H1 (cell line): ENCODE measurements around the gene MRPS14. TPM values are rescaled to one million over a fixed set of nuclear protein-coding genes. Genes with fewer than 3 reads are reported as not detected.

Source experiments
- CTCF ChIA-PET: fragments of 300-600 bp; sonication (Branson Sonifier 250); formaldehyde crosslinking; loops from one replicate; lab custom pipeline; 2021; ENCODE audit not compliant: partially characterized antibody; lab: Charles Lee
- POLR2A ChIA-PET: fragments of 300-600 bp; sonication (Branson Sonifier 250); formaldehyde crosslinking; loops from one replicate; lab custom pipeline; 2021; ENCODE audit warnings: inconsistent platforms; ENCODE audit not compliant: partially characterized antibody; lab: Charles Lee
- DNase-seq, 2 experiments: peaks; one replicate each; pipeline versions ENCODE4 v3.0.0 to v3.0.0-alpha.2; 2010 to 2022; ENCODE audit warnings: low spot score in 2 of 2, low read depth in 1 of 2, mixed read lengths in 1 of 2
- FAIRE-seq: peaks from 2 replicates; lab custom pipeline; 2011; peaks lifted over from hg19 to GRCh38; lab: Jason Lieb, UNC
- H2AFZ ChIP-seq: 2 replicates; pipeline ENCODE4 v1.8.1; 2012; ENCODE audit warnings: low read length, inconsistent platforms
- H2AK5ac ChIP-seq: 2 replicates; pipeline ENCODE4 v1.6.1; 2013; ENCODE audit warnings: low read depth, low read length
- H2BK120ac ChIP-seq: replicated peaks from 2 replicates; pipeline ENCODE3; 2013; ENCODE audit warnings: low read depth, low read length, inconsistent platforms
- H2BK12ac ChIP-seq: 2 replicates; pipeline ENCODE4 v1.6.1; 2013; ENCODE audit warnings: low read depth, low read length
- H2BK15ac ChIP-seq: 2 replicates; pipeline ENCODE4 v1.6.1; 2013; ENCODE audit warnings: low read length
- H2BK20ac ChIP-seq: 2 replicates; pipeline ENCODE4 v1.6.1; 2013; ENCODE audit warnings: low read length
- H2BK5ac ChIP-seq: 2 replicates; pipeline ENCODE4 v1.6.1; 2013; ENCODE audit warnings: low read depth, low read length
- H3K14ac ChIP-seq: 2 replicates; pipeline ENCODE4 v1.6.1; 2013; ENCODE audit warnings: inconsistent platforms; ENCODE audit not compliant: insufficient read length
- H3K18ac ChIP-seq: 2 replicates; pipeline ENCODE4 v1.6.1; 2013; ENCODE audit warnings: low read length; ENCODE audit errors: extremely low read depth
- H3K23ac ChIP-seq: 2 replicates; pipeline ENCODE4 v1.6.1; 2013; ENCODE audit warnings: inconsistent platforms; ENCODE audit not compliant: insufficient read length
- H3K23me2 ChIP-seq: 2 replicates; pipeline ENCODE4 v1.6.1; 2013; ENCODE audit warnings: low read depth, low read length
- H3K27ac ChIP-seq: 2 replicates; pipeline ENCODE4 v1.6.1; 2011; ENCODE audit warnings: low read depth, low read length, inconsistent platforms
- H3K27me3 ChIP-seq, 4 experiments: replicated peaks in 1 of 4; 1 replicate in 1 of 4; 2 replicates in 3 of 4; pipeline versions ENCODE4 v1.6.1 to v1.8.1; 2011 to 2013; ENCODE audit warnings: low read length in 3 of 4, mild to moderate bottlenecking in 3 of 4, inconsistent platforms in 2 of 4, mixed read lengths in 2 of 4, moderate library complexity in 1 of 4; ENCODE audit not compliant: control insufficient read depth in 3 of 4, insufficient read depth in 3 of 4; ENCODE audit errors: extremely low read depth in 1 of 4
- H3K36me3 ChIP-seq, 4 experiments: 2 replicates each; pipeline versions ENCODE4 v1.6.1 to v1.8.1; 2011 to 2013; ENCODE audit warnings: mild to moderate bottlenecking in 4 of 4, low read length in 3 of 4, moderate library complexity in 2 of 4, control low read depth in 1 of 4, inconsistent platforms in 1 of 4; ENCODE audit not compliant: insufficient read depth in 4 of 4, control insufficient read depth in 2 of 4
- H3K4ac ChIP-seq: replicated peaks from 2 replicates; pipeline ENCODE3; 2013; ENCODE audit warnings: low read length, low read depth, mixed read lengths, inconsistent platforms; ENCODE audit not compliant: insufficient read length
- H3K4me1 ChIP-seq, 4 experiments: replicated peaks in 1 of 4; 1 replicate in 1 of 4; 2 replicates in 3 of 4; pipeline versions ENCODE4 v1.6.1 to v1.8.1; 2011 to 2013; ENCODE audit warnings: low read length in 3 of 4, inconsistent platforms in 2 of 4, mixed read lengths in 1 of 4; ENCODE audit not compliant: insufficient read depth in 4 of 4, control insufficient read depth in 3 of 4
- H3K4me2 ChIP-seq, 2 experiments: 2 replicates each; pipeline versions ENCODE4 v1.6.1 to v1.8.1; 2011 to 2013; ENCODE audit warnings: low read depth in 2 of 2, low read length in 2 of 2, control low read depth in 1 of 2, inconsistent platforms in 1 of 2, mild to moderate bottlenecking in 1 of 2; ENCODE audit not compliant: insufficient read depth in 1 of 2
- H3K4me3 ChIP-seq, 4 experiments: fragments of 200-600, 300-600 bp in 1 of 4; sonication (generic), shearing (Covaris generic), sonication (Bioruptor Twin) in 1 of 4; 2 replicates each; pipeline versions ENCODE4 v1.5.1 to v1.8.1; 2011 to 2016; ENCODE audit warnings: low read length in 4 of 4, low read depth in 3 of 4, control low read depth in 2 of 4, inconsistent platforms in 2 of 4, mild to moderate bottlenecking in 2 of 4, mixed read lengths in 1 of 4, moderate library complexity in 1 of 4; ENCODE audit not compliant: insufficient read depth in 2 of 4; ENCODE audit errors: extremely low read depth in 1 of 4
- H3K56ac ChIP-seq: replicated peaks from 2 replicates; pipeline ENCODE3; 2013; ENCODE audit warnings: low read depth, mild to moderate bottlenecking, mixed read lengths, low read length, inconsistent platforms; ENCODE audit not compliant: insufficient read length
- H3K79me1 ChIP-seq: 2 replicates; pipeline ENCODE4 v1.6.1; 2013; ENCODE audit warnings: low read depth, low read length, control low read depth
- H3K79me2 ChIP-seq, 2 experiments: 2 replicates each; pipeline versions ENCODE4 v1.6.1 to v1.8.1; 2012 to 2013; ENCODE audit warnings: low read length in 2 of 2, mild to moderate bottlenecking in 2 of 2, inconsistent platforms in 1 of 2; ENCODE audit not compliant: insufficient read depth in 2 of 2, control insufficient read depth in 1 of 2
- H3K9ac ChIP-seq, 4 experiments: replicated peaks in 1 of 4; 1 replicate in 1 of 4; 2 replicates in 3 of 4; pipeline versions ENCODE4 v1.6.1 to v1.8.1; 2011 to 2013; ENCODE audit warnings: low read depth in 3 of 4, low read length in 3 of 4, control low read depth in 2 of 4, mild to moderate bottlenecking in 2 of 4, moderate library complexity in 2 of 4, inconsistent platforms in 1 of 4; ENCODE audit errors: extremely low read depth in 1 of 4
- H3K9me3 ChIP-seq, 2 experiments: 2 replicates each; pipeline versions ENCODE4 v1.6.1 to v1.8.1; 2012 to 2013; ENCODE audit warnings: mild to moderate bottlenecking in 2 of 2, moderate library complexity in 2 of 2, control low read depth in 1 of 2, inconsistent platforms in 1 of 2, low read depth in 1 of 2, low read length in 1 of 2, mixed read lengths in 1 of 2; ENCODE audit not compliant: insufficient read depth in 2 of 2
- H4K20me1 ChIP-seq, 2 experiments: replicated peaks in 1 of 2; 2 replicates each; pipeline versions ENCODE3 to v1.8.1; 2011 to 2013; ENCODE audit warnings: inconsistent platforms in 2 of 2, low read length in 2 of 2, mild to moderate bottlenecking in 1 of 2; ENCODE audit not compliant: insufficient read depth in 2 of 2, control insufficient read depth in 1 of 2
- H4K5ac ChIP-seq: 2 replicates; pipeline ENCODE4 v1.6.1; 2013; ENCODE audit warnings: low read length, low read depth, mixed read lengths, inconsistent platforms; ENCODE audit not compliant: insufficient read length
- H4K8ac ChIP-seq: 2 replicates; pipeline ENCODE4 v1.8.0; 2013; ENCODE audit warnings: mild to moderate bottlenecking, moderate library complexity, low read length, inconsistent platforms; ENCODE audit not compliant: insufficient read depth; ENCODE audit errors: extremely low read depth
- H4K91ac ChIP-seq: replicated peaks from 2 replicates; pipeline ENCODE3; 2013; ENCODE audit warnings: low read length, mixed read lengths, inconsistent platforms; ENCODE audit not compliant: insufficient read length
- WGBS, 2 experiments: shearing (Covaris generic) in 1 of 2; methylation state at CpG; one replicate each; pipeline versions ENCODE4 v1.1.6 to v1.1.7; 2013 to 2015; ENCODE audit warnings: low lambda C conversion rate in 2 of 2, mixed read lengths in 2 of 2, inconsistent platforms in 1 of 2, low coverage in 1 of 2, missing lambda C conversion rate in 1 of 2; ENCODE audit not compliant: insufficient replicate concordance in 2 of 2, insufficient coverage in 1 of 2, insufficient read length in 1 of 2; ENCODE audit errors: extremely low coverage in 1 of 2, missing lambda C conversion rate in 1 of 2; 5-methylcytosine and 5-hydroxymethylcytosine counted together
- polyA plus RNA-seq, 7 experiments: library from polyadenylated mRNA; depleted of rRNA in 3 of 7; stranded (reverse) in 5 of 7; unstranded in 2 of 7; fragments of >200 nt in 5 of 7; fragments of 200-250 nt in 2 of 7; gene quantifications; 1 replicate in 5 of 7; 2 replicates in 1 of 7; 4 replicates in 1 of 7; pipeline versions ENCODE4 v1.2.1 to v1.2.3, GENCODE V29; 2011 to 2013; ENCODE audit warnings: missing spikeins in 2 of 7, mixed read lengths in 2 of 7
- total RNA-seq: library from RNA; stranded (reverse); fragmentation: NEBNext Ultra II Directional; extraction: Animal tissue kit (Norgen Biotek cat#: 25700); gene quantifications from 2 replicates; pipeline ENCODE4 v1.2.1, GENCODE V29; 2021

Gene MRPS14
- total and polyA plus RNA-seq, 2 of the 8 experiments (the other 6 are each of a cell fraction or from before 2014, with no cell fraction given): 27.5 to 38.7 TPM

DNA sequence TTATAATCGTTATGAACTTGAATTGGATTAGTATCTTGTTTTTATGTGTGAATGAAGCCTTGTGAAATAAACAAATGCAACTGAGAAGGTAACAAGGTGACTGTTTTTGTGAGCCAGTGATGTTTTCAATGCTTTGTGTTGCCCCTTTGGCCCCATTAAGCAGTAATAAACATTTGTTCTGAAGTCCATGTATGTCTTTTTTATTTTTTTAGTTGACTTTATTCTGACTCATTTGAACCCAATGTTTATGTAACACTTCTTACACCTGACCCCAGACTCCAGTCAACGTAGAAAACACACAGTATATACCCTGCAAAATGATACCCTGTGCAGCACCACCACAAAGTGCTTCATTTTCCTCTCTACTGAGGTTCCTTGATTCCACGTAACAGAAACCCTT, 28.1 kb downstream of the MRPS14 start:
- no peaks in the 10 kb centered on the region for H3K79me1 ChIP-seq
- H2AFZ ChIP-seq: no peak overlapping the region
- H2BK5ac ChIP-seq: no peak overlapping the region
- no peak overlapping the region for H2BK12ac ChIP-seq
- H2BK20ac ChIP-seq: no peak overlapping the region
- no peak overlapping the region for H3K9ac ChIP-seq
- H3K4me2 ChIP-seq: no peak overlapping the region
- H3K23ac ChIP-seq: no peak overlapping the region
- H3K56ac ChIP-seq: no peak overlapping the region
- H4K91ac ChIP-seq: no peak overlapping the region
- no peak overlapping the region for H4K5ac ChIP-seq
- WGBS, 2 experiments: 82% methylated on average over 3 of the region's 3 CpGs; no CpG with 5 or more reads in 1 of the 2 experiments
- no peak overlapping the region for H3K14ac ChIP-seq
- no peaks in the 10 kb centered on the region for H4K20me1 ChIP-seq
- DNase-seq: no peak
- H3K4me1 ChIP-seq: no peaks in the 10 kb centered on the region
- peaks cover under 1 to 1% of the 10 kb centered on the region in 2 experiments; a peak in 2 of 4 replicates for H3K79me2 ChIP-seq
- FAIRE-seq: no peak
- peaks cover 4% of the 10 kb centered on the region; the same call in 1 of the 2 replicates for H3K23me2 ChIP-seq
- no peak overlapping the region for H3K4me3 ChIP-seq
- H3K9me3 ChIP-seq: no peaks in the 10 kb centered on the region
- no peak overlapping the region for H2AK5ac ChIP-seq
- no peaks in the 10 kb centered on the region for H3K27me3 ChIP-seq
- POLR2A ChIA-PET: interaction anchor here (1.1 to 1.5 kb wide), 2 partner anchors 9 to 12 kb away, joined by 3 to 8 read pairs; no protein-coding TSS in a partner anchor
- no peak overlapping the region for H2BK120ac ChIP-seq
- CTCF ChIA-PET: no interaction called here
- no peak overlapping the region for H3K27ac ChIP-seq
- H4K8ac ChIP-seq: no peak overlapping the region
- no peak overlapping the region for H3K4ac ChIP-seq
- H2BK15ac ChIP-seq: no peak overlapping the region
- no peak overlapping the region for H3K18ac ChIP-seq
- peaks cover 0 to 37% (median 17%) of the 10 kb centered on the region in 4 experiments; a peak in 6 of 8 replicates for H3K36me3 ChIP-seq
